ENCODE data around the gene RAD9A.
"Not testable (repeated sequence)": the region's sequence is repeated elsewhere in the genome, so short reads cannot be mapped to it uniquely, and the experiment has no call there.

Gene RAD9A

GRCh38 chr11:67403085-67403484 is 11.3 kb downstream of the RAD9A start:
- H3K36me3 ChIP-seq (ENCODE audit: insufficient read depth, low read length); H3K9me3 ChIP-seq (ENCODE audit: control insufficient read depth, insufficient read depth, low read length); H3K9ac ChIP-seq (ENCODE audit: low read depth, low read length): not testable (repeated sequence)
- peaks cover 13% of the 10 kb centered on the region; the same call in 1 of the 2 replicates for H3K4me1 ChIP-seq (ENCODE audit: insufficient read depth, low read length)

GRCh38 chr11:67404515-67405195 is 12.9 kb downstream of the RAD9A start:
- Histone ChIP-seq H3K9ac (ENCODE audit: low read depth, low read length) (no peak overlapping the region), H3K4me1 (ENCODE audit: insufficient read depth, low read length) (peaks cover 13% of the 10 kb centered on the region; the same call in 1 of the 2 replicates)

GRCh38 chr11:67405196-67405567 is 13.4 kb downstream of the RAD9A start:
- no peak overlapping the region for H3K9ac ChIP-seq (ENCODE audit: low read depth, low read length)
- peaks cover 16% of the 10 kb centered on the region; the same call in 1 of the 2 replicates for H3K4me1 ChIP-seq (ENCODE audit: insufficient read depth, low read length)
- no peaks in the 10 kb centered on the region for H3K36me3 ChIP-seq (ENCODE audit: insufficient read depth, low read length)
- no peaks in the 10 kb centered on the region for H3K9me3 ChIP-seq (ENCODE audit: control insufficient read depth, insufficient read depth, low read length)

More at GRCh38 chr11:67404515-67405195, 12.9 kb downstream of the RAD9A start:
- no peaks in the 10 kb centered on the region for H3K9me3 ChIP-seq (ENCODE audit: control insufficient read depth, insufficient read depth, low read length)
- H3K36me3 ChIP-seq (ENCODE audit: insufficient read depth, low read length): 0 out of 2 replicates have a peak, but pooled peaks cover under 1% of the 10 kb centered on the region

GRCh38 chr11:67405688-67406339 is 14.0 kb downstream of the RAD9A start:
- Histone ChIP-seq H3K36me3 (ENCODE audit: insufficient read depth, low read length) (no peaks in the 10 kb centered on the region), H3K4me1 (ENCODE audit: insufficient read depth, low read length) (peaks cover 16% of the 10 kb centered on the region; the same call in 1 of the 2 replicates), H3K9ac (ENCODE audit: low read depth, low read length) (no peak overlapping the region), H3K9me3 (ENCODE audit: control insufficient read depth, insufficient read depth, low read length) (no peaks in the 10 kb centered on the region)

GRCh38 chr11:67406420-67406968 is 14.7 kb downstream of the RAD9A start:
- Histone ChIP-seq H3K9me3 (ENCODE audit: control insufficient read depth, insufficient read depth, low read length) (no peaks in the 10 kb centered on the region), H3K36me3 (ENCODE audit: insufficient read depth, low read length) (no peaks in the 10 kb centered on the region), H3K4me1 (ENCODE audit: insufficient read depth, low read length) (peaks cover 16% of the 10 kb centered on the region; the same call in 1 of the 2 replicates), H3K9ac (ENCODE audit: low read depth, low read length) (no peak overlapping the region)

- no peak overlapping the region for H3K9ac ChIP-seq (ENCODE audit: low read depth, low read length)
Measured at GRCh38 chr11:67406969-67407687, 15.3 kb downstream of the RAD9A start.

GRCh38 chr11:67407688-67408163 is 15.9 kb downstream of the RAD9A start:
- H3K4me1 ChIP-seq (ENCODE audit: insufficient read depth, low read length): peaks cover 11% of the 10 kb centered on the region; the same call in 1 of the 2 replicates
- no peaks in the 10 kb centered on the region for H3K9me3 ChIP-seq (ENCODE audit: control insufficient read depth, insufficient read depth, low read length)
- no peak overlapping the region for H3K9ac ChIP-seq (ENCODE audit: low read depth, low read length)
- H3K36me3 ChIP-seq (ENCODE audit: insufficient read depth, low read length): no peaks in the 10 kb centered on the region

More at GRCh38 chr11:67406969-67407687, 15.3 kb downstream of the RAD9A start:
- peaks cover 13% of the 10 kb centered on the region; the same call in 1 of the 2 replicates for H3K4me1 ChIP-seq (ENCODE audit: insufficient read depth, low read length)
- H3K9me3 ChIP-seq (ENCODE audit: control insufficient read depth, insufficient read depth, low read length): no peaks in the 10 kb centered on the region
- H3K36me3 ChIP-seq (ENCODE audit: insufficient read depth, low read length): no peaks in the 10 kb centered on the region

GRCh38 chr11:67408437-67409200 is 16.8 kb downstream of the RAD9A start:
- Histone ChIP-seq H3K9ac (ENCODE audit: low read depth, low read length) (no peak overlapping the region), H3K9me3 (ENCODE audit: control insufficient read depth, insufficient read depth, low read length) (no peaks in the 10 kb centered on the region), H3K36me3 (ENCODE audit: insufficient read depth, low read length) (no peaks in the 10 kb centered on the region), H3K4me1 (ENCODE audit: insufficient read depth, low read length) (peaks cover 4% of the 10 kb centered on the region; the same call in 1 of the 2 replicates)

GRCh38 chr11:67409261-67409666 is 17.5 kb downstream of the RAD9A start:
- H3K9me3 ChIP-seq (ENCODE audit: control insufficient read depth, insufficient read depth, low read length): no peaks in the 10 kb centered on the region
- peaks cover 3% of the 10 kb centered on the region; the same call in 1 of the 2 replicates for H3K4me1 ChIP-seq (ENCODE audit: insufficient read depth, low read length)
- no peaks in the 10 kb centered on the region for H3K36me3 ChIP-seq (ENCODE audit: insufficient read depth, low read length)
- no peak overlapping the region for H3K9ac ChIP-seq (ENCODE audit: low read depth, low read length)

- no peaks in the 10 kb centered on the region for H3K36me3 ChIP-seq (ENCODE audit: insufficient read depth, low read length)
- H3K9me3 ChIP-seq (ENCODE audit: control insufficient read depth, insufficient read depth, low read length): no peaks in the 10 kb centered on the region
- peaks cover 3% of the 10 kb centered on the region; the same call in 1 of the 2 replicates for H3K4me1 ChIP-seq (ENCODE audit: insufficient read depth, low read length)
- no peak overlapping the region for H3K9ac ChIP-seq (ENCODE audit: low read depth, low read length)
Measured at GRCh38 chr11:67409781-67410368, 18.1 kb downstream of the RAD9A start.

GRCh38 chr11:67410369-67410831 is 18.6 kb downstream of the RAD9A start:
- Histone ChIP-seq H3K9ac (ENCODE audit: low read depth, low read length) (no peak overlapping the region), H3K9me3 (ENCODE audit: control insufficient read depth, insufficient read depth, low read length) (no peaks in the 10 kb centered on the region), H3K36me3 (ENCODE audit: insufficient read depth, low read length) (no peaks in the 10 kb centered on the region), H3K4me1 (ENCODE audit: insufficient read depth, low read length) (peaks cover 3% of the 10 kb centered on the region; the same call in 1 of the 2 replicates)

- Histone ChIP-seq H3K9ac (ENCODE audit: low read depth, low read length) (no peak overlapping the region), H3K36me3 (ENCODE audit: insufficient read depth, low read length) (no peaks in the 10 kb centered on the region), H3K9me3 (ENCODE audit: control insufficient read depth, insufficient read depth, low read length) (no peaks in the 10 kb centered on the region), H3K4me1 (ENCODE audit: insufficient read depth, low read length) (peaks cover 6% of the 10 kb centered on the region; the same call in 1 of the 2 replicates)
Measured at GRCh38 chr11:67410984-67411784, 19.4 kb downstream of the RAD9A start.

Data from ES-I3 (cell line).